NCI-H2107 (cell line): Measurements from ENCODE around the gene FAM20C.

Experiments
- DNase-seq: peaks from one replicate; lab custom pipeline; 2025; lab: John Stamatoyannopoulos, UW

The FAM20C gene

DNA sequence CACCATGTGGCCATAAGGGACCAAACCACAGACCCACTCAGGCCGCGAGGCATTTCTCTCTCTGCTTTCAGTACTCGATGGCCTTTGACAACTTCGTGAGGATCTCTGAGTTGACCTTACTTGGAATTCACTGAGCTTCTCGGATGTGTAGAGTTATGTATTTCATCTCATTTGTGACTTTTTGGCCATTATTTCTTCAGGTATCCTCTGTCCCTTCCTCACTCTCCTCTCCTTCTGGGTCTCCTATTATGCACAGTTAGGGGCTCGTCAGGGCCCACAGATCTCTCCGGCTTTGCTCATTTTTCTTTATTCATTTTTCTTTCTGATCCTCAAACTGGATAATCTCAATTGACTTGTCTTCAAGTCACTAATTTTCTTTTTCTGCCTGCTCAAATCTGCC is 81.0 kb downstream of the FAM20C start:
- DNase-seq = no peak

GRCh38 chr7:274266-274665 is 81.9 kb downstream of the FAM20C start:
- DNase-seq = no peak

DNA sequence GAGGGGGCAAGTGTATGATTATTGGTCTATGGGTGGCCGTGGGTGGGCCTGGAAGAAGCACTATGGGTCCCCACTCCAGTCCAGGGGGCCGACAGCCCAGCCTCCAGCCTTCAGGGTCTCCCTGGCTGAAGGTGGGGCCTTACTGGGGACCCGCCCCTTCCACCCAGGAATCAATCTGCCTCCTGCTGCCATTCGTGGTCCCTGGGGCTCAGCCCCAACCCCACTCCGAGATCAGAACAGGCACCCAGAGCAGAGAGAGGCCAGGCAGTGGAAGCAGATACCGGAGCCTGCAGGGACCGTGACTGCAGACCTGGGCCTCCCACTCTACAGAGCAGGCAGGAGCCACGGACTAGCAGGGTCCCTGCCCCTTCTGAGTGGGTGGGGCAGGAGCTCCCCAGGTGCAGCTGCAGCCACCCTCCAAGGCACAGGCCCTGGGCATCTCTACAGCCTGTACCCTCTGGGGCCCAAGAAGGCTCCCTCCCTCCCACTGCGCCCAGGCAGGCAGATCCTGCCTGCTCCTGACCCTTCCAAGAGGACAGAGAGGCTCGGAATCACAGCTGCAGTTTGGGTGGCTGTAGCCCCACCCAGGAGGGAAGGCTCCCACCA is 84.0 kb downstream of the FAM20C start:
- no peak for DNase-seq

- DNase-seq = no peak
Observed at GRCh38 chr7:277228-277627, 84.9 kb downstream of the FAM20C start.

DNA sequence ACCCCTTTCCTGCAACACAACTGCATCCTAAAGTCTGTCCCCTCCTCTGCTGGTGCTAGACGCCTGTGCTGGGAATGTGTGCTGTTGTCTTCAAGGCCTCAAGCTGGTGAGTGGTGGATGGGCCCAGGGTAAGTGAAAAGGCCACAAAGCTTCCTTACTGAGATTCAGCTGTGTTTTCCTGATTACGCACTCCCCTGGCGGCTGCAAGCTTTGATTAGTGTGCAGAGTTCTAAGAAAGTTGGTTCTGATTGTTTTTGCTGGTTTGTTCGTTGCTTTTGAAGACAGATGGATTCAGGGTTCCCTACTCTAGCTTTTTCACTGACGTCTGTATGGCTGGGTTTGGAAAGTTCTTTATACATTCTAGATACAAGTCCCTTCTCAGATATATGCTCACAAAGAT is 85.7 kb downstream of the FAM20C start:
- DNase-seq = no peak

DNA sequence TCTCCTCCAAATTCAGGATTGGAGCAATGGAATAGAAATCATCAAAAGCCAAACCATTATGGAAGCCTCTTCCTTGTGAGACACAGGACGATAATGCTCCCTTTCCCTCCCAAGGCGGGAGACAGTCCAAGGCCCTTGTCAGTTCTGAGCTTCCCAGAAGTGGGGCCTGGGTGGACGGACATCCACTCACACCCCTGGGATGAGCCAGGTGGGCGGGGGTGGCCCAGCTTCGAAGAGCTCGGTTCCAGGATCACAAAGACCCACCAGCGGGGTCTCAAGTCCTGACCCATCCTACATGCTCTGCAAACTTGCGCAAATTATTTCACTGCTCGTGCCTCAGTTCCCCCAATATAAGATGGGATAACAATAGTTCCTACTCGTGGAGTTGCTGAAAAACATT is 87.5 kb downstream of the FAM20C start:
- no peak for DNase-seq

- no peak for DNase-seq
Observed at GRCh38 chr7:280461-280860, 88.1 kb downstream of the FAM20C start.

- DNase-seq = no peak
Observed at GRCh38 chr7:281637-282036, 89.3 kb downstream of the FAM20C start.

- no peak for DNase-seq
Observed at GRCh38 chr7:282621-283020, 90.2 kb downstream of the FAM20C start.

- DNase-seq = no peak
Observed at GRCh38 chr7:284762-285722, 92.7 kb downstream of the FAM20C start.

- DNase-seq = no peak
Observed at GRCh38 chr7:285731-286130, 93.4 kb downstream of the FAM20C start.

DNA sequence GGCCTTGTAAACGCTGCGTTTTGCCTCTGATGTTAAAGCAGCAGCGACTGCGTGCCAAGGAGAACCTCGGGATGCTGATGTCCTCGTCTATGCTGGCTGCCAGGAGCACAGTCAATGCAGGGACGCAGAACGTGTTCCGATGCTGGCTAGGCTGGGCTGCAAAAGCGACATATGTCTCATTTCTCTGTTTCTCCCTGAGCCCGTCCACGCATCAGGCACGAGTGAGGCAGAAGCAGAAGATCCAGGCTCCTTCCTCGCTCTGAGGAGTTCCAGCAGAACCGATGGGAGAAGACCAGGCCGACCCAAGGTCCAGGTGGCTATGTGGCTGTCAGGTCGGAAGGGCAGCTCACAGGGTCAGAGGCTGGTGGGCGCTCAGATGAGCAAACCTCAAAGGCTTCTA is 93.9 kb downstream of the FAM20C start:
- DNase-seq = no peak

- DNase-seq = no peak
Observed at GRCh38 chr7:288671-289101, 96.3 kb downstream of the FAM20C start.

DNA sequence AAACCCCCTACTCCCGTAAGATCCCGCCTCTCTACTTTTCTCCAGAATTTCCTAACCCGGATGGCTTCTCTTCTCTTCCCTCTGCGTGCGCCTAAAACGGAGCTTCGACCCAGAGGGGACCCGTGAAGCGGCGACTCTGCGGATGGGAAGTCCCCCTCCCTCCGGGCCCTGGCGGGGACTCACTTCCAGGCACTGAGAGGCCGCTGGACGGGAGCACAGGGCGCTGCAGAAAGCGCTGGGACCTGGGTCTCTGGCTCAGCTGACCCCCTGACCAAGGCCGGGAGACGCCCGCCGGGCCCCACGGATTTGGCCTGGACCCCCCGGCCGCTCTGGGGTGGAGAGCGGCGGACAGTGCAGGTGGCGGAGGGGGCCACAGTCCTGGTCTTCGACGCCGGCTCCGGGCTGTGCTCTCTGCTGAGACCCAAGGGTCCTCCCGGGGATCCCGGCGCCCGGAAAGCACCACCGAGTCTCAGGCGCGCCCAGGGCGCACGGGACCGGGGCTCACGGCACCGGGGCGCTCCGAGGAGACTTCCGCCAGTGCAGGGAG is 96.9 kb downstream of the FAM20C start:
- DNase-seq = no peak

- no peak for DNase-seq
Observed at GRCh38 chr7:289756-290553, 97.6 kb downstream of the FAM20C start, which contains the start of gene FOXL3. Gene FOXL3 (plus strand): TSS chr7:290170. CDS start chr7:290170, 0 bp downstream.

GRCh38 chr7:290554-291372 is 98.4 kb downstream of the FAM20C start:
- no peak for DNase-seq

- DNase-seq = no peak
Observed at GRCh38 chr7:291373-292092, 99.2 kb downstream of the FAM20C start.

GRCh38 chr7:292226-292625 is 99.9 kb downstream of the FAM20C start:
- no peak for DNase-seq

DNA sequence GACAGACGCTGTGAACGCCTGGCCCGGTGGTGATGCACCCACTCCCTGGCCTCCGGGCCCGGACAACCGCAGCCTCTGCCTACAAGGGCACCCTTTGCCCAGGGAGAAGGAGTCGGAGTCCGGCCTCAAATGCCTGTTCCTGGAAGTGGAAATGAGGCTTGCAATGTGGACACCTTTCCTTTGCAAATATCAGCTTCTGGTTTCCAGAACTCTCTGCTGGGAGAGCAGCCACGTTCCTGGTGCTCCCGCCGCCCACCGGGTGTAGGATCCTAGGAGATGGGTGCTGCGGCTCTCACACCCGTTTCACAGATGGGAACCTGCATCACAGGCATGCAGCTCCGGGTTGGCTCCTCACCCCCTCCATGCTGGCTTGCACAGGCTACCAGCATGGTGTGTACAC is 100.5 kb downstream of the FAM20C start:
- DNase-seq = no peak

- DNase-seq = no peak
Observed at GRCh38 chr7:293681-294439, 101.5 kb downstream of the FAM20C start.
